ENCODE results near the gene TMA7.

Gene TMA7

GRCh38 chr3:48397767-48398681 is 42.0 kb upstream of the TMA7 start:
- H3K79me1 ChIP-seq (replicated peaks; ENCODE audit: low read length, poor library complexity, severe bottlenecking), result no peaks in the 10 kb centered on the region
- no peak overlapping the region for H4K91ac ChIP-seq (ENCODE audit: low read length)
- H3K36me3 ChIP-seq (ENCODE audit: control insufficient read depth in 1 of 2, insufficient read depth in 2 of 2, low read depth in 1 of 2, low read length in 2 of 2), result peaks cover 0 to 5% of the 10 kb centered on the region in 2 experiments
- no peak overlapping the region for H2AK5ac ChIP-seq (ENCODE audit: low read length, severe bottlenecking)
- no peak overlapping the region for H2BK15ac ChIP-seq (ENCODE audit: low read depth, poor library complexity, severe bottlenecking)
- H3K27me3 ChIP-seq (ENCODE audit: control insufficient read depth in 1 of 2, insufficient read depth in 1 of 2, low read length in 2 of 2), result peaks cover 21 to 33% of the 10 kb centered on the region in 2 experiments
- H2AFZ ChIP-seq (ENCODE audit: low read depth, low read length), result no peak overlapping the region
- H3K18ac ChIP-seq (ENCODE audit: low read depth in 1 of 2, low read length in 2 of 2), result peak overlapping the region in 1 of 2 experiments; percentile 7
- no peak overlapping the region for H2BK5ac ChIP-seq (ENCODE audit: low read depth, low read length, poor library complexity, severe bottlenecking)
- no peak overlapping the region for H3K27ac ChIP-seq (ENCODE audit: low read length, poor library complexity, severe bottlenecking)
- no peak overlapping the region for H3K9ac ChIP-seq (ENCODE audit: low read length)
- WGBS, result 89% methylated on average over 9 of the region's 9 CpGs
- H3K4me3 ChIP-seq (ENCODE audit: insufficient read depth in 1 of 2, low read depth in 1 of 2, low read length in 2 of 2), result no peak overlapping the region
- H3K9me3 ChIP-seq (ENCODE audit: control insufficient read depth, low read length), result no peaks in the 10 kb centered on the region
- DNase-seq, result no peak
- H2BK120ac ChIP-seq (ENCODE audit: low read depth, low read length), result no peak overlapping the region
- H3K23ac ChIP-seq (ENCODE audit: low read length in 2 of 2), result no peak overlapping the region
- H4K8ac ChIP-seq (ENCODE audit: low read length), result no peak overlapping the region
- H2BK12ac ChIP-seq (ENCODE audit: low read length in 2 of 2), result no peak overlapping the region
- peaks cover 8% of the 10 kb centered on the region for H3K4me1 ChIP-seq (ENCODE audit: control insufficient read depth, insufficient read depth, low read depth, low read length)
- H3K4ac ChIP-seq (ENCODE audit: low read depth in 1 of 2, low read length in 2 of 2), result no peak overlapping the region
- H3K14ac ChIP-seq (ENCODE audit: low read length in 2 of 2), result peak overlapping the region in 1 of 2 experiments; percentile 22
- H3K4me2 ChIP-seq (ENCODE audit: low read length, poor library complexity, severe bottlenecking), result no peak overlapping the region

GRCh38 chr3:48398701-48399386 is 41.2 kb upstream of the TMA7 start:
- WGBS, result 85% methylated on average over 11 of the region's 11 CpGs
- Histone ChIP-seq H3K27me3 (ENCODE audit: control insufficient read depth in 1 of 2, insufficient read depth in 1 of 2, low read length in 2 of 2) (peaks cover 21 to 33% of the 10 kb centered on the region in 2 experiments), H3K36me3 (ENCODE audit: control insufficient read depth in 1 of 2, insufficient read depth in 2 of 2, low read depth in 1 of 2, low read length in 2 of 2) (peaks cover 7 to 13% of the 10 kb centered on the region in 2 experiments), H2AFZ (ENCODE audit: low read depth, low read length) (no peak overlapping the region), H3K9ac (ENCODE audit: low read length) (no peak overlapping the region), H3K4me2 (ENCODE audit: low read length, poor library complexity, severe bottlenecking) (no peak overlapping the region), H3K4me1 (ENCODE audit: control insufficient read depth, insufficient read depth, low read depth, low read length) (peaks cover 8% of the 10 kb centered on the region), H2BK15ac (ENCODE audit: low read depth, poor library complexity, severe bottlenecking) (no peak overlapping the region), H3K14ac (ENCODE audit: low read length in 2 of 2) (no peak overlapping the region), H2BK12ac (ENCODE audit: low read length in 2 of 2) (no peak overlapping the region), H3K9me3 (ENCODE audit: control insufficient read depth, low read length) (no peaks in the 10 kb centered on the region), H4K91ac (ENCODE audit: low read length) (no peak overlapping the region), H3K18ac (ENCODE audit: low read depth in 1 of 2, low read length in 2 of 2) (no peak overlapping the region), H2BK120ac (ENCODE audit: low read depth, low read length) (no peak overlapping the region), H2AK5ac (ENCODE audit: low read length, severe bottlenecking) (no peak overlapping the region), H3K27ac (ENCODE audit: low read length, poor library complexity, severe bottlenecking) (no peak overlapping the region), H3K4me3 (ENCODE audit: insufficient read depth in 1 of 2, low read depth in 1 of 2, low read length in 2 of 2) (no peak overlapping the region), H3K4ac (ENCODE audit: low read depth in 1 of 2, low read length in 2 of 2) (no peak overlapping the region), H4K8ac (ENCODE audit: low read length) (no peak overlapping the region), H3K79me1 (replicated peaks; ENCODE audit: low read length, poor library complexity, severe bottlenecking) (no peaks in the 10 kb centered on the region), H2BK5ac (ENCODE audit: low read depth, low read length, poor library complexity, severe bottlenecking) (no peak overlapping the region), H3K23ac (ENCODE audit: low read length in 2 of 2) (peak overlapping the region in 1 of 2 experiments; percentile 9)
- no peak for DNase-seq

DNA sequence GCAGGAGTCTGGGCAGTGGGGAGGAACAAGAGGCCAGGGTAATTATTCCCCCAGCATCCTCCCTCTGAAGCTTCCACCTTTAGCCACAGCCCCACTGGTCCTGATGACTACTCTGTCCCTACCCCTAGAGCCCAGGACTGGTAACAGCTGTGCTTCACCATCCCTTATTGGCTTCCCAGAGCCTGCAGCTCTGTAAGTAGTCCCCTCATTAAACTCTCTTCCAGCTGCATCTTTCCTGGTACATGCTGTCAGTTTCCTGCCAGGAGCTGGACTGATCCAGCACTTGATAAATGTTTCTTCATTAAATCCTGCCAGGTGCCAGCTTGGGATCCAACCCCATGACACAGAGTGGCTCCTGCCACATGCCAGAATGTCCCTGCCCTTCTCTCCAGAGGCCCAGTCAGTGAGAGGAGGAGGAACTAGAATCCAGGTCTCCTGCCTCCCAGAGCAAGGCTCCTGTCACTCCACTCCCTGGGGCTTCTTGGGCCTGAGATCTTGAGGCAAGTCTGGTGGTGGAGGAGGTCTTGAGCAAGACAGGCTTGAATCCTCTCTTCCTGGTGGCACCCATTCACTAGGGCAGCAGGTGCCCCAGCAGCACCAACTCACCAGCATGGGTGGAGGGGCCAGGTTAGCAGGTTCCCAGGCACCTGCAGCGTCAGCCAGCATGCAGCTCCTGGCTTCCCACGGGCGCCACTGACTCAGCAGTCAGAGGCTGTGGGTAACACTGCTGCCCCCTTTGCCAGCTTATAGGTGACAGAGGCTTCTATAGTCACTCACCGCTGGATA is 40.5 kb upstream of the TMA7 start:
- 79% methylated on average over 3 of the region's 4 CpGs for WGBS
- no peak overlapping the region for H3K4me3 ChIP-seq (ENCODE audit: insufficient read depth in 1 of 2, low read depth in 1 of 2, low read length in 2 of 2)

More for the DNA sequence above, 40.5 kb upstream of the TMA7 start:
- Histone ChIP-seq H4K8ac (ENCODE audit: low read length) (no peak overlapping the region), H3K4me1 (ENCODE audit: control insufficient read depth, insufficient read depth, low read depth, low read length) (peaks cover 8% of the 10 kb centered on the region), H3K23ac (ENCODE audit: low read length in 2 of 2) (no peak overlapping the region), H3K36me3 (ENCODE audit: control insufficient read depth in 1 of 2, insufficient read depth in 2 of 2, low read depth in 1 of 2, low read length in 2 of 2) (peaks cover 13 to 20% of the 10 kb centered on the region in 2 experiments), H3K9ac (ENCODE audit: low read length) (no peak overlapping the region), H3K27me3 (ENCODE audit: control insufficient read depth in 1 of 2, insufficient read depth in 1 of 2, low read length in 2 of 2) (peaks cover 21 to 33% of the 10 kb centered on the region in 2 experiments), H3K79me1 (replicated peaks; ENCODE audit: low read length, poor library complexity, severe bottlenecking) (no peaks in the 10 kb centered on the region), H3K14ac (ENCODE audit: low read length in 2 of 2) (no peak overlapping the region), H2AFZ (ENCODE audit: low read depth, low read length) (no peak overlapping the region), H3K4ac (ENCODE audit: low read depth in 1 of 2, low read length in 2 of 2) (no peak overlapping the region), H4K91ac (ENCODE audit: low read length) (no peak overlapping the region), H3K18ac (ENCODE audit: low read depth in 1 of 2, low read length in 2 of 2) (no peak overlapping the region), H2AK5ac (ENCODE audit: low read length, severe bottlenecking) (no peak overlapping the region), H2BK12ac (ENCODE audit: low read length in 2 of 2) (no peak overlapping the region), H2BK5ac (ENCODE audit: low read depth, low read length, poor library complexity, severe bottlenecking) (no peak overlapping the region), H2BK120ac (ENCODE audit: low read depth, low read length) (no peak overlapping the region), H3K27ac (ENCODE audit: low read length, poor library complexity, severe bottlenecking) (no peak overlapping the region), H3K9me3 (ENCODE audit: control insufficient read depth, low read length) (no peaks in the 10 kb centered on the region), H2BK15ac (ENCODE audit: low read depth, poor library complexity, severe bottlenecking) (no peak overlapping the region), H3K4me2 (ENCODE audit: low read length, poor library complexity, severe bottlenecking) (no peak overlapping the region)
- DNase-seq, result no peak
